Activated CD4-positive, alpha-beta T cell treated with anti-CD3 and anti-CD28 coated beads for 24 hours (primary cell): ENCODE results near the gene IMP4.
"Not testable (repeated sequence)": the region's sequence is repeated elsewhere in the genome, so short reads cannot be mapped to it uniquely, and the experiment has no call there.

ENCODE experiments used
- DNase-seq, 2 donors: peaks; one replicate each; pipeline ENCODE4 v3.0.0-alpha.2; 2020; ENCODE audit warnings: low read depth in 2 of 2

IMP4 gene, protein sequence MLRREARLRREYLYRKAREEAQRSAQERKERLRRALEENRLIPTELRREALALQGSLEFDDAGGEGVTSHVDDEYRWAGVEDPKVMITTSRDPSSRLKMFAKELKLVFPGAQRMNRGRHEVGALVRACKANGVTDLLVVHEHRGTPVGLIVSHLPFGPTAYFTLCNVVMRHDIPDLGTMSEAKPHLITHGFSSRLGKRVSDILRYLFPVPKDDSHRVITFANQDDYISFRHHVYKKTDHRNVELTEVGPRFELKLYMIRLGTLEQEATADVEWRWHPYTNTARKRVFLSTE

DNA sequence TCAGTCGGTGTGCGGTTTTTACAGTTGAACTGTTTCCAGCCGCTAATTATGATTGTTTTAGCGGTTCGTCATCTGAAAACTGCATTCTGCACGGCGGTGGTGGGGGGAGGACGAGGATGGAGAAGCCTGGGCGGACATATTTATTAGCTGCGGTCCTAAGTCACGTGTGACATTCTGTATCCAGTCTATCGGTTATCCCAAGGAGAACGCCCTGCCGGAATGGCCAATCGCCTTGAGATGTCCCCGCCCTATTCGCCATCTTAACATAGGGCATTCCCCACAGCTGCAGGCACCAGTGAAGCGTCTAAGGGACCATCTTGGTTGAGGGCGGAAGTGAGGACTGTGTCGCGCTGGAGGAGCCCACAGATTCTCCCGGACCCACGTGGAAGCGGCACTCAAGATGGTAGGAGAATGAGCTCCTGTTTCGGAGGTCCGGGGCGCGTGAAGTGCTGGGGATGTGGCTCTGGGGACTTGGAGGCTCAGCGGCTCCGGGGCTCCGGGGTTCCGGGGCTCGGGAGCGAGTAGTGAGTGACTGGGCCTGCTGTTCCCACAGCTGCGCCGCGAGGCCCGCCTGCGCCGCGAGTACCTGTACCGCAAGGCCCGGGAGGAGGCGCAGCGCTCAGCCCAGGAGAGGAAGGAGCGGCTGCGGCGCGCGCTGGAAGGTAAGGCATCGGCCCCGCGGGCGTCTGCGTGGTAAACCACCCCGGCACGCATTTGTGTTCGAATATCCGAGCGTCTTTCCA lies at the start of gene IMP4:
TSS of gene IMP4 (plus strand) at position 365 of the 743 bp plus-strand sequence. CDS start at position 401, 36 bp downstream.
- DNase-seq = peak; percentile 88 to 90

- no peak for DNase-seq
Observed at GRCh38 chr2:130300258-130300969, 42.3 kb upstream of the IMP4 start.

GRCh38 chr2:130300970-130301348 lies 41.7 kb upstream of the IMP4 start:
- no peak for DNase-seq

DNA sequence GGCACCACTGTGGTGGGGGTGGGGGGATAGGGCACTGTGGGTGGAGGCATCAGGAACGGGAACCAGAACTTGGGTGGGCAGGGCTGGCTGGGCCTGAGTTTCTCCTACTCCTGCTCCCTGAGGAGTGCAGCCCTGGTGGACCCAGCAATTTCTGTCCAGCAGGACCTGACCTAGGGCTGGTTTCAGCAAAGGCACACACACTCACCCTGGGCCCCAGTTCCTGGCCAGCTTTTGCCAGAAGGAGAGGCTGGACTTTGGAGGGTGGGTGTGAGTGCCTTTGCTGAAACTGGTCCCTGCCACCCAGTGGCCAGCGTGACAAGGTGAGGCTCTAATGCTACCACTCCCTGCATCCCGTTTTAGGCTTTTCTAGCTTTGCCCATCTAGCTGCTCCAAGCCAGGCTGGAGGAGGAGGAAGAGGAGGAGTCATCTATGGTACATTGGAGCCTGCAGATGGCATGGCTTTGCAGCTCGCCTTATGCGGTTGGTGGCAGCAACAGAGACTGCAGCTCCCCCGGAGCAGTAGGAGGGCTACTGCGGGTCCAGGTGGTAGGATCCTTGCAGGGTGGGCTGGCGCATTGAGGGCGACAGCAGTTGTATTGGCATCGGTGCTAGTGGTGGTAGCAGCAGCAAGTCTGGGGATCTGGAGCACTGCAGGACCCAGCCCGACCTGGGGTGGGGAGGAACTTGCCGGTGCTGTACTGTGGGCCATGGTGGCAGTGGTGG lies 40.4 kb upstream of the IMP4 start:
- no peak for DNase-seq

DNA sequence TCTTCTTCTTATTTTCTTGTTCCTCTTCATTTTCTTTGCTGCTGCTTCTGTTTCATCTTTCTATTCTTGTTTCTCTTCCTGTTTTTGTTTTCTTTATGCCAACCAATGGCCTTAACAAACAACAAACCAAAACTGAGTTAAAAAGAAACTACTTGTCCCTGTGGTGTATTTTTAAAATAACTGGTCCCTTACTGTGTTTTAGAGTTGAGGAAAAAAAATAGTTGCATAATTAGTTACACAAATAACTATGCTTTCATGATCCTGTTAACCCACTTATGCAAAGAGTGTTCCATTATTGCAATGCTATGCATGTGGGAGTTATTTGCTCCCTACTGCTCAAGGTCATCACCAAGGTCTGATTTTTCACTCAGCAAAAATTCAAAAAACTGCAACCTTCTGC lies 39.5 kb upstream of the IMP4 start:
- DNase-seq = no peak

- DNase-seq = no peak
Observed at GRCh38 chr2:130304726-130305125, 38.0 kb upstream of the IMP4 start.

DNA sequence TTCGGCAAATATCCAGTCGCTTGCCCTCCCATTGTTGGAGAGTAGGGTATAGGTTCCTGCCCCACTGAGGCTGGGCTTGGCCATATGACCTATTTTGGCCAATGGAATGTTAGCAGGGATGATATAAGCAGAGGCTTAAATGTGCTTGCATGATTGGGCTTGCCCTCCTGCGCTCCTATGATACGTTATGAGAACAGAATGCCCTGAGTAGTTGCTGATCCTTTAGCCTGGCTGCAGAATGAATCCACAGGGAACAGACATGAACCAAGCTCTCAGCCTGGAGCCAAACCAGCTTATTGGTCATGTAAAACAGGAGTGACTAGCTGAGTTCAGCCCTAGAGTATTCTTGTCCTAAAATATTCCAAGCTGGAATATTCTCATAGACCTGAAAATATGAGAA lies 34.8 kb upstream of the IMP4 start:
- no peak for DNase-seq

GRCh38 chr2:130310881-130311280 lies 31.8 kb upstream of the IMP4 start:
- DNase-seq = no peak

GRCh38 chr2:130313812-130314334 lies 28.8 kb upstream of the IMP4 start:
- no peak for DNase-seq

DNA sequence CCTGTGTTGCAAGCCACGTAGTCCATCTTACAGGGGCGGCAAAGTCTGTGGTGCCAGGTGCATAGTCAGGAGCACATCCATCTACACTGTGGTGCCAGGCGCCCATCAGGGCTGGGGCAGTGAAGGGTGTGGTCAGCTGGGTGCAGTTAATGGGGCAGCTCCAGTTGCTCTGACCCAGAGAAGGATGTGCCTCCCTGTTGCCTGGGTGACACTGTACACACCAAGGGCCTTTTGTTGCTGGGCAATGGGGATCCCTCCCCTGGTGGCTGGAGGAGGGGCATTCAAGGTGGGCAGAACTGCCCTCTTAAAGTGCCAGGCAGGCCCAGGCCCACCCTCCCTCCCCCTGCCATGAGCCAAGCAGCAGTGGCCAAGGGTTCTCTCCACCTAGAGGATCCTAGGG lies 28.3 kb upstream of the IMP4 start:
- DNase-seq = no peak

DNA sequence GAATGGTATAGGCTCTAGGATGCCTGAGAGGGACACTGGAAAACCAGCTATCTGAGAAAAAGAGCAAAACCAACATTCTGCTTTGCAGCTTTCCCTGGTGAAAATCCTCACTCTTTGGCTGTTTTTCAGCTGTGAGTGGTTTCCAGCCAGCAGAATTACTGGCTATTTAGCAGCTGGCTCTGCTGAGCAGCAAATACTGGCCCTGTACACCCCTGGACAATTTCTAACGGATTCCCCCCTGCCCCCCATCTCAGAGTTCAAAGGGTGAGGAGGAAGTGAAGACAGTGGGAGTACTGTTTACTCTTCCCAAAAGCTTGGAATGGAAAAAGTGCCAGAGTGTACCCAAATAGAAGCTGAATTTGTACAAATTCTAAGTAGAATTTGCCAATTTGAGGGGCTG lies 26.1 kb upstream of the IMP4 start:
- DNase-seq = no peak

- DNase-seq = no peak
Observed at GRCh38 chr2:130318906-130319305, 23.8 kb upstream of the IMP4 start.

DNA sequence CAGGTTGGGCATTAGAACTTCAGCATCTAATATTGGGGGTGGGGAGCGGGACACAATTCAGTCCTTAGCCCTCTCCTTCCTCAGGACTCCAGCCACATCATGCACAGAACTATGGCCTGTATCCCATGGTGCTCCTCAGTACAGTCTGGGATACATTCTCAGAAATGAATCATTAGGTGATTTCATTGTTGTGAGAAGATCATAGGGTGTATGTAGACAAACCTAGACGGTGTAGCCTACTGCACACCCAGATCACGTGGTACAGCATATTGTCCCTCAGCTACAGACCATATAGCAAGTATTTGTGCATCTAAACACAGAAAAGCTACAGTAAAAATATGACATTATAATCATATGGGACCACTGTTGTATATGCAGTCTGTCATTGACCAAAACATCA lies 23.2 kb upstream of the IMP4 start:
- DNase-seq = no peak

DNA sequence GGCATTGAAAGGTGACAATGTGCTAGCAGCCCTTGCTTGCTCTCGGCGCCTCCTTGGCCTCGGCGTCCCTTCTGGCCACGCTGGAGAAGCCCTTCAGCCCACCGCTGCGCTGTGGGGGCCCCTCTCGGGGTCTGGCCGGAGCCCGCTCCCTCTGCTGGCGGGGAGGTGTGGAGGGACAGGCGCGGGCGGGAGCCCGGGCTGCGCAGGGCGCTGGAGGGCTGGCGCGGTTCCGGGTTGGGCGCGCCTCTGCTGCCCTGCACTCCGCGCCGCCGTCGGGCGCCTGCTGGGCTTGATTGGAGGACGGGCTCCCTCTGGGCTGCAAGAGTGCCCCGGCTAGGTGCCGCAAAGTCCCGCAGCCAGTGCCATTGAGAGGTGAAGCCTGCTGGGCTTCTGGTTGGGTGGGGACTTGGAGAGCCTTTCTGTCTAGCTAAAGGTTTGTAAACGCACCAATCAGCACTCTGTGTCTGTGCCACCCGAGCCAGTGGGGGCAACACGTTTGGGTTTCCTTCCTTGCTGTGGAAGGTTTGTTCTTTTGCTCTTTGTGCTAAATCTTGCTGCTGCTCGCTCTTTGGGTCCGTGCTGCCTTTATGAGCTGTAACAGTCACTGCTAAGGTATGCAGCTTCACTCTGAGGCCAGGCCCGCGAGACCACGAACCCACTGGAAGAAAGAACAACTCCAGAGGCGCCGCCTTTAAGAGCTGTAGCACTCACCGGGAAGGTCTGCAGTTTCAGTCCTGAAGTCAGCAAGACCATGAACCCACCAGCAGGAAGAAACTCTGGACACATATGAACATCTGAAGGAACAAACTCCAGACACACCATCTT lies 14.8 kb upstream of the IMP4 start:
- DNase-seq = no peak

DNA sequence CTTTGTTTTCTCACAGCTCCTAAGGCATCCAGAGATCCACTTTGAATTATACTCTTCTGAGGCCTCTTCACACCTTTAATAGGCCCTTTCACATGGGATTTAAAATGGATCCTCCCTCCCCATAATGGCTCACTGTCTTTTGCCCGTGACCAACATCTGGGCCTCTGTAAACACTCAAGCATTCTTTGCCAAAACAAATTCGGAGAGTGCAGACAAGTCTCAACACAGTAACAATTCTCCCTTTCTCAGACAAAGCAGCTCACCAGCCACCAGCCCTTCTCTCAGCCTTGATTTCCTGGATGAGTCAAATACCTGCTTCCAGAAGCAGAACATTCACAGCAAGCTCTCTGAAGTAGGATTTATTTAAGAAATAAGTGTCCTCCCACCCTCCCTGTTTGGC lies 14.0 kb upstream of the IMP4 start:
- DNase-seq = no peak

GRCh38 chr2:130332271-130333073 lies 10.2 kb upstream of the IMP4 start:
- DNase-seq = peak; percentile 60 to 61

- not testable (repeated sequence) for DNase-seq
Observed at GRCh38 chr2:130333253-130333652, 9.4 kb upstream of the IMP4 start.

DNA sequence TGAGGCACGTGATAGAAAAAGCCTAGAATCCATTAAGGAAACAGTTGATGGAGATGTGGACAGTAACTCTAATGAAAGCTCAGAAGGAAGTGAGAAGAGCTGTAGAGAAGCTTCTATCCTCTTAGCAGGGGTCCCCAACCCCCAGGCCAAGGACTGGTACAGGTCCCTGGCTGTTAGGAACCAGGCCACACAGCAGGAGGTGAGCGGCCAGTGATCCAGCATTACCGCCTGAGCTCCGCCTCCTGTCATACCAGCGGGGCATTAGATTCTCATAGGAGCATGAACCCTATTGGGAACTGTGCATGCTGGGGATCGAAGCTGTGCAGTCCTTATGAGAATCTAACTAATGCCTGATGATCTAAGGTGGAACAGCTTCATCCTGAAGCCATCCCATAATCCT lies 8.7 kb upstream of the IMP4 start:
- no peak for DNase-seq

- DNase-seq = no peak
Observed at GRCh38 chr2:130335226-130335625, 7.5 kb upstream of the IMP4 start.
